NT2/D1 (cell line): ENCODE measurements around the gene WTIP.

Experiments
- DNase-seq: peaks from one replicate; pipeline ENCODE4 v3.0.0-alpha.2; 2011; ENCODE audit warnings: low read depth, low spot score
- H3K27me3 ChIP-seq: 2 replicates; pipeline ENCODE4 v1.6.0; 2011; ENCODE audit warnings: mild to moderate bottlenecking; ENCODE audit not compliant: insufficient read length, insufficient read depth
- H3K36me3 ChIP-seq: 2 replicates; pipeline ENCODE4 v1.6.1; 2011; ENCODE audit warnings: mild to moderate bottlenecking, low read length, mixed read lengths; ENCODE audit not compliant: insufficient read depth, insufficient read length
- H3K4me1 ChIP-seq: 2 replicates; pipeline ENCODE4 v1.5.1; 2011; ENCODE audit not compliant: insufficient read depth, insufficient read length
- H3K4me3 ChIP-seq: 2 replicates; pipeline ENCODE4 v1.5.1; 2011; ENCODE audit warnings: low read depth; ENCODE audit not compliant: insufficient read length
- H3K9ac ChIP-seq: 2 replicates; pipeline ENCODE4 v1.6.0; 2011; ENCODE audit warnings: low read depth; ENCODE audit not compliant: insufficient read length
- H3K9me3 ChIP-seq: 2 replicates; pipeline ENCODE4 v1.5.1; 2011; ENCODE audit warnings: mild to moderate bottlenecking, low read length; ENCODE audit not compliant: insufficient read depth
- SUZ12 ChIP-seq: IDR thresholded peaks from 2 replicates; pipeline ENCODE4 v1.6.1; 2011; ENCODE audit not compliant: insufficient read length, insufficient read depth; ENCODE audit errors: extremely low read depth
- YY1 ChIP-seq: IDR thresholded peaks from 2 replicates; pipeline ENCODE4 v1.6.1; 2011; ENCODE audit not compliant: insufficient read length, insufficient read depth
- ZNF274 ChIP-seq: IDR thresholded peaks from 2 replicates; pipeline ENCODE4 v1.6.1; 2011; ENCODE audit warnings: mild to moderate bottlenecking, low read depth, low read length

The WTIP gene

DNA sequence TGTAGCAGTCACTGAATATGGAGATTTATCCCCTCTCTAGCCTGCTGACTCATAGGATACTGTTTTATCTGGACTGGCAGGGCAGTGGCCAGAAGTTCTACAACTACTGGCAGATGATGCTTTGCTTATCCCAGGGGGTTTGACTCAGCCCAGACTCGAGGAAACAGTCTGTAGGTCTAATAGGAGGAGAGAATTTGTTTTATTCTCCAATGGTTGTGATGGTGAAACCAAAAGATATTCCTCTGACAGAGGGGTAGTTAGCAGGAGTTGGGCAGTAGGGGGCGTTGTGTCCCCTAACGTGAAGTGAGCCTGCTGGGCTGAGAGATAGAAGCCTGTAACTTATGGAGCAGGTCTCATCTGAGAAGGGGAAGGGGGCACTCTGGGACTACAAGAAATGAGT is 74.9 kb downstream of the WTIP start:
- no peak overlapping the region for H3K4me3 ChIP-seq
- peak; percentile 25 for DNase-seq

DNA sequence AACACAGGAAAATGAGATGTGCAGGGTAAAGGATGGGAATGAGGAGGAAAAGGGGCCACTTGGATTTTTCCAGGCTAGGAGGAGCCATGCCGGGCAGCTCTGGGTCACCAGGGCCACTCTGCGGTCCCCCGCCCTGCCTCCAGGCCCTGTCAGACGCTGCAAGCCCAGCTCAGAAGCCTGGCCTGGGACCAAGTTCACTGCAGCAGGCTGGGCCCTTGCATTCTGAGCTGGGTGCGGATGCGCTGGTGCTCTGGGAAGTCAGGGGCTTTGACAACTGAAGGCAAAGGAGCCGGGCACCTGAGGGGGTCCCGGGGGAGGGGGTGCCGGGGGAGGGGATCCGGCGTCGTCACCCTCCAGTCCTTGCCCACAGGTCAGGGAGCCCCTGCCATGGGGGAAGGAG is 77.5 kb downstream of the WTIP start:
- TF ChIP-seq SUZ12 (no peak), ZNF274 (no peak), YY1 (no peak)
- no peak overlapping the region for H3K4me3 ChIP-seq
- H3K9ac ChIP-seq = no peak overlapping the region
- H3K4me1 ChIP-seq = no peaks in the 10 kb centered on the region
- no peaks in the 10 kb centered on the region for H3K9me3 ChIP-seq
- no peak for DNase-seq
- H3K27me3 ChIP-seq = no peaks in the 10 kb centered on the region
- H3K36me3 ChIP-seq = no peaks in the 10 kb centered on the region

More for the DNA sequence above, 74.9 kb downstream of the WTIP start:
- H3K4me1 ChIP-seq = no peaks in the 10 kb centered on the region
- no peak for TF ChIP-seq YY1
- no peak for TF ChIP-seq ZNF274
- TF ChIP-seq SUZ12 = no peak
- no peaks in the 10 kb centered on the region for H3K36me3 ChIP-seq
- H3K9me3 ChIP-seq = no peaks in the 10 kb centered on the region
- no peaks in the 10 kb centered on the region for H3K27me3 ChIP-seq
- no peak overlapping the region for H3K9ac ChIP-seq

DNA sequence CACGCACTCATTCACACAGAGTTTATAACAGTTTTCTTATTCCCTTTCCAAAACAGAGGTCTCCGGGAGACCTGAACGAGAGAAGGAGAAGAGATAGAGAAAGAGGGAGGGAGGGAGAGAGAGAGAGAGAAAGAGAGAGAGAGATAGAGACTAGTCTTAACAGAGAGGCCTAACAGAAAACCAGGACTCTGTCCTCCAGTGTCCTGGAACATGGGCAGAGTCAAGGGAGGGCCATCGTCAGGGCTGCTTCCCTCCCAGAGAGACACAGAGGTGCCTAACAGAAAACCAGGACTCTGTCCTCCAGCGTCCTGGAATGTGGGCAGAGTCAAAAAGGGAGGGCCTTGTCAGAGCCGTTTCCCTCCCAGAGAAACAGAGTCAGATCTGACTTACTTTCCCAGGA is 78.7 kb downstream of the WTIP start:
- Histone ChIP-seq H3K36me3 (no peaks in the 10 kb centered on the region), H3K9me3 (no peaks in the 10 kb centered on the region), H3K27me3 (no peaks in the 10 kb centered on the region), H3K4me3 (no peak overlapping the region), H3K9ac (no peak overlapping the region), H3K4me1 (no peaks in the 10 kb centered on the region)
- TF ChIP-seq ZNF274 (no peak), SUZ12 (no peak), YY1 (no peak)
- DNase-seq = no peak
